H1 (cell line): ENCODE measurements around the gene FAM149A. TPM values are rescaled to one million over a fixed set of nuclear protein-coding genes. Genes with fewer than 3 reads are reported as not detected.

Experiments used
- CTCF ChIA-PET: fragments of 300-600 bp; sonication (Branson Sonifier 250); formaldehyde crosslinking; loops from one replicate; lab custom pipeline; 2021; ENCODE audit not compliant: partially characterized antibody; lab: Charles Lee
- POLR2A ChIA-PET: fragments of 300-600 bp; sonication (Branson Sonifier 250); formaldehyde crosslinking; loops from one replicate; lab custom pipeline; 2021; ENCODE audit warnings: inconsistent platforms; ENCODE audit not compliant: partially characterized antibody; lab: Charles Lee
- DNase-seq, 2 experiments: peaks; one replicate each; pipeline versions ENCODE4 v3.0.0 to v3.0.0-alpha.2; 2010 to 2022; ENCODE audit warnings: low spot score in 2 of 2, low read depth in 1 of 2, mixed read lengths in 1 of 2
- FAIRE-seq: peaks from 2 replicates; lab custom pipeline; 2011; peaks lifted over from hg19 to GRCh38; lab: Jason Lieb, UNC
- H2AFZ ChIP-seq: 2 replicates; pipeline ENCODE4 v1.8.1; 2012; ENCODE audit warnings: low read length, inconsistent platforms
- H2AK5ac ChIP-seq: 2 replicates; pipeline ENCODE4 v1.6.1; 2013; ENCODE audit warnings: low read depth, low read length
- H2BK120ac ChIP-seq: replicated peaks from 2 replicates; pipeline ENCODE3; 2013; ENCODE audit warnings: low read depth, low read length, inconsistent platforms
- H2BK12ac ChIP-seq: 2 replicates; pipeline ENCODE4 v1.6.1; 2013; ENCODE audit warnings: low read depth, low read length
- H2BK15ac ChIP-seq: 2 replicates; pipeline ENCODE4 v1.6.1; 2013; ENCODE audit warnings: low read length
- H2BK20ac ChIP-seq: 2 replicates; pipeline ENCODE4 v1.6.1; 2013; ENCODE audit warnings: low read length
- H2BK5ac ChIP-seq: 2 replicates; pipeline ENCODE4 v1.6.1; 2013; ENCODE audit warnings: low read depth, low read length
- H3K14ac ChIP-seq: 2 replicates; pipeline ENCODE4 v1.6.1; 2013; ENCODE audit warnings: inconsistent platforms; ENCODE audit not compliant: insufficient read length
- H3K18ac ChIP-seq: 2 replicates; pipeline ENCODE4 v1.6.1; 2013; ENCODE audit warnings: low read length; ENCODE audit errors: extremely low read depth
- H3K23ac ChIP-seq: 2 replicates; pipeline ENCODE4 v1.6.1; 2013; ENCODE audit warnings: inconsistent platforms; ENCODE audit not compliant: insufficient read length
- H3K23me2 ChIP-seq: 2 replicates; pipeline ENCODE4 v1.6.1; 2013; ENCODE audit warnings: low read depth, low read length
- H3K27ac ChIP-seq: 2 replicates; pipeline ENCODE4 v1.6.1; 2011; ENCODE audit warnings: low read depth, low read length, inconsistent platforms
- H3K27me3 ChIP-seq, 4 experiments: replicated peaks in 1 of 4; 1 replicate in 1 of 4; 2 replicates in 3 of 4; pipeline versions ENCODE4 v1.6.1 to v1.8.1; 2011 to 2013; ENCODE audit warnings: low read length in 3 of 4, mild to moderate bottlenecking in 3 of 4, inconsistent platforms in 2 of 4, mixed read lengths in 2 of 4, moderate library complexity in 1 of 4; ENCODE audit not compliant: control insufficient read depth in 3 of 4, insufficient read depth in 3 of 4; ENCODE audit errors: extremely low read depth in 1 of 4
- H3K36me3 ChIP-seq, 4 experiments: 2 replicates each; pipeline versions ENCODE4 v1.6.1 to v1.8.1; 2011 to 2013; ENCODE audit warnings: mild to moderate bottlenecking in 4 of 4, low read length in 3 of 4, moderate library complexity in 2 of 4, control low read depth in 1 of 4, inconsistent platforms in 1 of 4; ENCODE audit not compliant: insufficient read depth in 4 of 4, control insufficient read depth in 2 of 4
- H3K4ac ChIP-seq: replicated peaks from 2 replicates; pipeline ENCODE3; 2013; ENCODE audit warnings: low read length, low read depth, mixed read lengths, inconsistent platforms; ENCODE audit not compliant: insufficient read length
- H3K4me1 ChIP-seq, 4 experiments: replicated peaks in 1 of 4; 1 replicate in 1 of 4; 2 replicates in 3 of 4; pipeline versions ENCODE4 v1.6.1 to v1.8.1; 2011 to 2013; ENCODE audit warnings: low read length in 3 of 4, inconsistent platforms in 2 of 4, mixed read lengths in 1 of 4; ENCODE audit not compliant: insufficient read depth in 4 of 4, control insufficient read depth in 3 of 4
- H3K4me2 ChIP-seq, 2 experiments: 2 replicates each; pipeline versions ENCODE4 v1.6.1 to v1.8.1; 2011 to 2013; ENCODE audit warnings: low read depth in 2 of 2, low read length in 2 of 2, control low read depth in 1 of 2, inconsistent platforms in 1 of 2, mild to moderate bottlenecking in 1 of 2; ENCODE audit not compliant: insufficient read depth in 1 of 2
- H3K4me3 ChIP-seq, 4 experiments: fragments of 200-600, 300-600 bp in 1 of 4; sonication (generic), shearing (Covaris generic), sonication (Bioruptor Twin) in 1 of 4; 2 replicates each; pipeline versions ENCODE4 v1.5.1 to v1.8.1; 2011 to 2016; ENCODE audit warnings: low read length in 4 of 4, low read depth in 3 of 4, control low read depth in 2 of 4, inconsistent platforms in 2 of 4, mild to moderate bottlenecking in 2 of 4, mixed read lengths in 1 of 4, moderate library complexity in 1 of 4; ENCODE audit not compliant: insufficient read depth in 2 of 4; ENCODE audit errors: extremely low read depth in 1 of 4
- H3K56ac ChIP-seq: replicated peaks from 2 replicates; pipeline ENCODE3; 2013; ENCODE audit warnings: low read depth, mild to moderate bottlenecking, mixed read lengths, low read length, inconsistent platforms; ENCODE audit not compliant: insufficient read length
- H3K79me1 ChIP-seq: 2 replicates; pipeline ENCODE4 v1.6.1; 2013; ENCODE audit warnings: low read depth, low read length, control low read depth
- H3K79me2 ChIP-seq, 2 experiments: 2 replicates each; pipeline versions ENCODE4 v1.6.1 to v1.8.1; 2012 to 2013; ENCODE audit warnings: low read length in 2 of 2, mild to moderate bottlenecking in 2 of 2, inconsistent platforms in 1 of 2; ENCODE audit not compliant: insufficient read depth in 2 of 2, control insufficient read depth in 1 of 2
- H3K9ac ChIP-seq, 4 experiments: replicated peaks in 1 of 4; 1 replicate in 1 of 4; 2 replicates in 3 of 4; pipeline versions ENCODE4 v1.6.1 to v1.8.1; 2011 to 2013; ENCODE audit warnings: low read depth in 3 of 4, low read length in 3 of 4, control low read depth in 2 of 4, mild to moderate bottlenecking in 2 of 4, moderate library complexity in 2 of 4, inconsistent platforms in 1 of 4; ENCODE audit errors: extremely low read depth in 1 of 4
- H3K9me3 ChIP-seq, 2 experiments: 2 replicates each; pipeline versions ENCODE4 v1.6.1 to v1.8.1; 2012 to 2013; ENCODE audit warnings: mild to moderate bottlenecking in 2 of 2, moderate library complexity in 2 of 2, control low read depth in 1 of 2, inconsistent platforms in 1 of 2, low read depth in 1 of 2, low read length in 1 of 2, mixed read lengths in 1 of 2; ENCODE audit not compliant: insufficient read depth in 2 of 2
- H4K20me1 ChIP-seq, 2 experiments: replicated peaks in 1 of 2; 2 replicates each; pipeline versions ENCODE3 to v1.8.1; 2011 to 2013; ENCODE audit warnings: inconsistent platforms in 2 of 2, low read length in 2 of 2, mild to moderate bottlenecking in 1 of 2; ENCODE audit not compliant: insufficient read depth in 2 of 2, control insufficient read depth in 1 of 2
- H4K5ac ChIP-seq: 2 replicates; pipeline ENCODE4 v1.6.1; 2013; ENCODE audit warnings: low read length, low read depth, mixed read lengths, inconsistent platforms; ENCODE audit not compliant: insufficient read length
- H4K8ac ChIP-seq: 2 replicates; pipeline ENCODE4 v1.8.0; 2013; ENCODE audit warnings: mild to moderate bottlenecking, moderate library complexity, low read length, inconsistent platforms; ENCODE audit not compliant: insufficient read depth; ENCODE audit errors: extremely low read depth
- H4K91ac ChIP-seq: replicated peaks from 2 replicates; pipeline ENCODE3; 2013; ENCODE audit warnings: low read length, mixed read lengths, inconsistent platforms; ENCODE audit not compliant: insufficient read length
- ASH2L ChIP-seq: fragments of 200-600, 300-600 bp; sonication (generic); IDR thresholded peaks from one replicate; pipeline ENCODE4 v1.7.1; 2017; ENCODE audit warnings: low read length
- CEBPB ChIP-seq: IDR thresholded peaks from 2 replicates; pipeline ENCODE4 v1.6.1; 2012; ENCODE audit warnings: low read depth, low read length
- GABPA ChIP-seq: IDR thresholded peaks from 2 replicates; pipeline ENCODE4 v1.6.1; 2011; ENCODE audit warnings: mild to moderate bottlenecking, low read length, moderate library complexity, borderline replicate concordance; ENCODE audit not compliant: insufficient read depth
- GTF2F1 ChIP-seq: IDR thresholded peaks from 2 replicates; pipeline ENCODE4 v1.6.1; 2012; ENCODE audit warnings: low read depth, low read length, improper control_type of control experiment, borderline replicate concordance
- JUND ChIP-seq: IDR thresholded peaks from 2 replicates; pipeline ENCODE4 v1.6.1; 2011; ENCODE audit warnings: mild to moderate bottlenecking, improper control_type of control experiment, low read length
- KDM1A ChIP-seq: fragments of 200-600, 300-600 bp; sonication (generic); IDR thresholded peaks from 2 replicates; pipeline ENCODE4 v1.7.1; 2016; ENCODE audit warnings: mild to moderate bottlenecking, low read length, borderline replicate concordance
- POU5F1 ChIP-seq: IDR thresholded peaks from 2 replicates; pipeline ENCODE4 v1.6.1; 2011; ENCODE audit warnings: low read depth, mild to moderate bottlenecking, low read length, moderate library complexity
- SIN3A ChIP-seq, 2 experiments: IDR thresholded peaks in 1 of 2; conservative IDR thresholded peaks in 1 of 2; 2 replicates each; pipeline ENCODE4 v1.6.1; 2011 to 2012; ENCODE audit warnings: low read length in 2 of 2, improper control_type of control experiment in 1 of 2, low read depth in 1 of 2, mild to moderate bottlenecking in 1 of 2
- SP2 ChIP-seq: IDR thresholded peaks from 2 replicates; pipeline ENCODE4 v1.6.1; 2012; ENCODE audit warnings: mild to moderate bottlenecking, low read length, inconsistent platforms
- TCF12 ChIP-seq: IDR thresholded peaks from 2 replicates; pipeline ENCODE4 v1.6.1; 2011; ENCODE audit warnings: low read depth, mild to moderate bottlenecking, low read length
- WGBS, 2 experiments: shearing (Covaris generic) in 1 of 2; methylation state at CpG; one replicate each; pipeline versions ENCODE4 v1.1.6 to v1.1.7; 2013 to 2015; ENCODE audit warnings: low lambda C conversion rate in 2 of 2, mixed read lengths in 2 of 2, inconsistent platforms in 1 of 2, low coverage in 1 of 2, missing lambda C conversion rate in 1 of 2; ENCODE audit not compliant: insufficient replicate concordance in 2 of 2, insufficient coverage in 1 of 2, insufficient read length in 1 of 2; ENCODE audit errors: extremely low coverage in 1 of 2, missing lambda C conversion rate in 1 of 2; 5-methylcytosine and 5-hydroxymethylcytosine counted together
- polyA plus RNA-seq, 7 experiments: library from polyadenylated mRNA; depleted of rRNA in 3 of 7; stranded (reverse) in 5 of 7; unstranded in 2 of 7; fragments of >200 nt in 5 of 7; fragments of 200-250 nt in 2 of 7; gene quantifications; 1 replicate in 5 of 7; 2 replicates in 1 of 7; 4 replicates in 1 of 7; pipeline versions ENCODE4 v1.2.1 to v1.2.3, GENCODE V29; 2011 to 2013; ENCODE audit warnings: missing spikeins in 2 of 7, mixed read lengths in 2 of 7
- total RNA-seq: library from RNA; stranded (reverse); fragmentation: NEBNext Ultra II Directional; extraction: Animal tissue kit (Norgen Biotek cat#: 25700); gene quantifications from 2 replicates; pipeline ENCODE4 v1.2.1, GENCODE V29; 2021

FAM149A gene
- total and polyA plus RNA-seq, 2 of the 8 experiments (the other 6 are each of a cell fraction or from before 2014, with no cell fraction given) = 6.1 to 8.5 TPM

DNA sequence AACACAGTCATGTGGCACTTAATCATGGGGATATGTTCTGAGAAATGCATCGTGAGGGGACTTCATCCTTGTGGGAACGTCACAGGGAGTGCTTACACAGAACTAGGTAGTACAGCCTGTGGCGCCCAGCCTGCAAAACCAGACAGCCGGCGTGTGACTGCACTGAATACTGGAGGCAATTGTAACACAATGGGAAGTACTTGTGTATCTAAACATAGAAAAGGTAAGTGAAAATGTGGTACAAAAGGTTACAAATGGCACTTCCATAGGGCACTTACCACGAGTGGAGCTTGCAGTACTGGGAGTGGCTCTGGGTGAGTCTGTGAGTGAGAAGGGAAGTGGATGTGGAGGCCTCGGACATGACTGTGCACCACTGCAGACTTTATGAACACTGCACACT, 30.3 kb upstream of the FAM149A start:
- Histone ChIP-seq H3K4me3 (no peak overlapping the region), H3K4ac (no peak overlapping the region), H3K4me1 (peaks cover 0 to 5% (median 3%) of the 10 kb centered on the region in 4 experiments; a peak in 5 of 7 replicates), H4K91ac (no peak overlapping the region), H4K8ac (no peak overlapping the region), H3K27ac (no peak overlapping the region), H4K20me1 (no peaks in the 10 kb centered on the region), H3K56ac (no peak overlapping the region), H2AFZ (0 out of 2 replicates have a peak overlapping the region, but pooled peaks have one; percentile 58), H2BK15ac (no peak overlapping the region), H2BK12ac (no peak overlapping the region), H2BK20ac (no peak overlapping the region), H3K23ac (no peak overlapping the region), H2AK5ac (no peak overlapping the region), H3K18ac (no peak overlapping the region), H3K36me3 (no peaks in the 10 kb centered on the region), H3K27me3 (no peaks in the 10 kb centered on the region), H2BK5ac (no peak overlapping the region), H4K5ac (no peak overlapping the region), H3K4me2 (no peak overlapping the region), H2BK120ac (no peak overlapping the region), H3K23me2 (no peaks in the 10 kb centered on the region), H3K79me2 (no peaks in the 10 kb centered on the region), H3K9ac (no peak overlapping the region), H3K79me1 (no peaks in the 10 kb centered on the region), H3K9me3 (no peaks in the 10 kb centered on the region), H3K14ac (no peak overlapping the region)
- TF ChIP-seq POU5F1 (no peak), SIN3A (conservative IDR thresholded peaks at IDR 0.05 in 1 of 2, IDR thresholded peaks at IDR 0.05 in 1 of 2; ENCODE audit: low read depth in 1 of 2, low read length in 2 of 2) (no peak), GABPA (no peak), SP2 (no peak), CEBPB (no peak), ASH2L (no peak), KDM1A (no peak), GTF2F1 (no peak), JUND (no peak), TCF12 (no peak)
- DNase-seq = no peak
- ChIA-PET CTCF (interaction anchor here (0.8 to 8.8 kb wide), 3 partner anchors 57 to 63 kb away, joined by 3 to 53 read pairs (median 3); no protein-coding TSS in a partner anchor), POLR2A (no interaction called here)
- no peak for FAIRE-seq
- 91% methylated on average over 7 of the region's 7 CpGs; no CpG with 5 or more reads in 1 of the 2 experiments for WGBS, 2 experiments
